ENCODE data around the gene HK1.

Gene HK1

GRCh38 chr10:69425041-69425440 lies 146.7 kb downstream of the HK1 start:
- no peak for TF ChIP-seq EZH2 (IDR thresholded peaks at IDR 0.05; ENCODE audit: borderline replicate concordance, low read length)
- TF ChIP-seq CTCF (IDR thresholded peaks at IDR 0.05; ENCODE audit: low read length), result no peak
- no peak overlapping the region for H3K27ac ChIP-seq (ENCODE audit: low read depth, low read length, poor library complexity, severe bottlenecking)
- H3K9me2 ChIP-seq (ENCODE audit: low read depth, low read length), result no peaks in the 10 kb centered on the region
- H3K27me3 ChIP-seq (ENCODE audit: insufficient read depth, low read length), result no peaks in the 10 kb centered on the region
- H2AFZ ChIP-seq (ENCODE audit: low read length), result no peak overlapping the region
- H4K20me1 ChIP-seq (ENCODE audit: insufficient read depth, low read length), result no peaks in the 10 kb centered on the region
- H3K36me3 ChIP-seq (ENCODE audit: insufficient read depth, low read length), result no peaks in the 10 kb centered on the region
- no peak overlapping the region for H3K4me3 ChIP-seq (ENCODE audit: low read depth, low read length, poor library complexity, severe bottlenecking)
- no peaks in the 10 kb centered on the region for H3K79me2 ChIP-seq (ENCODE audit: insufficient read depth, low read length)
- no peaks in the 10 kb centered on the region for H3K9me3 ChIP-seq (ENCODE audit: low read length)
- H3K9ac ChIP-seq (ENCODE audit: low read length), result no peak overlapping the region
- no peaks in the 10 kb centered on the region for H3F3A ChIP-seq (ENCODE audit: insufficient read depth, low read length)
- H3K4me2 ChIP-seq (ENCODE audit: low read length), result no peak overlapping the region
- peaks cover 19% of the 10 kb centered on the region for H3K4me1 ChIP-seq (ENCODE audit: insufficient read depth, low read length, severe bottlenecking)

- Histone ChIP-seq H3F3A (ENCODE audit: insufficient read depth, low read length) (no peaks in the 10 kb centered on the region), H3K9me2 (ENCODE audit: low read depth, low read length) (no peaks in the 10 kb centered on the region), H3K4me3 (ENCODE audit: low read depth, low read length, poor library complexity, severe bottlenecking) (no peak overlapping the region), H3K79me2 (ENCODE audit: insufficient read depth, low read length) (no peaks in the 10 kb centered on the region), H3K4me1 (ENCODE audit: insufficient read depth, low read length, severe bottlenecking) (peaks cover 19% of the 10 kb centered on the region), H3K9me3 (ENCODE audit: low read length) (no peaks in the 10 kb centered on the region), H3K27ac (ENCODE audit: low read depth, low read length, poor library complexity, severe bottlenecking) (no peak overlapping the region), H3K4me2 (ENCODE audit: low read length) (no peak overlapping the region), H3K9ac (ENCODE audit: low read length) (no peak overlapping the region), H2AFZ (ENCODE audit: low read length) (no peak overlapping the region), H4K20me1 (ENCODE audit: insufficient read depth, low read length) (no peaks in the 10 kb centered on the region), H3K27me3 (ENCODE audit: insufficient read depth, low read length) (no peaks in the 10 kb centered on the region), H3K36me3 (ENCODE audit: insufficient read depth, low read length) (no peaks in the 10 kb centered on the region)
- TF ChIP-seq CTCF (IDR thresholded peaks at IDR 0.05; ENCODE audit: low read length) (no peak), EZH2 (IDR thresholded peaks at IDR 0.05; ENCODE audit: borderline replicate concordance, low read length) (no peak)
Observed at GRCh38 chr10:69425511-69426298, 147.4 kb downstream of the HK1 start.

- no peak overlapping the region for H3K27ac ChIP-seq (ENCODE audit: low read depth, low read length, poor library complexity, severe bottlenecking)
- no peak overlapping the region for H3K4me3 ChIP-seq (ENCODE audit: low read depth, low read length, poor library complexity, severe bottlenecking)
- no peaks in the 10 kb centered on the region for H3F3A ChIP-seq (ENCODE audit: insufficient read depth, low read length)
- no peaks in the 10 kb centered on the region for H4K20me1 ChIP-seq (ENCODE audit: insufficient read depth, low read length)
- no peak overlapping the region for H3K4me2 ChIP-seq (ENCODE audit: low read length)
- no peaks in the 10 kb centered on the region for H3K79me2 ChIP-seq (ENCODE audit: insufficient read depth, low read length)
- H3K27me3 ChIP-seq (ENCODE audit: insufficient read depth, low read length), result no peaks in the 10 kb centered on the region
- H3K9ac ChIP-seq (ENCODE audit: low read length), result no peak overlapping the region
- no peaks in the 10 kb centered on the region for H3K36me3 ChIP-seq (ENCODE audit: insufficient read depth, low read length)
- H3K4me1 ChIP-seq (ENCODE audit: insufficient read depth, low read length, severe bottlenecking), result peaks cover 19% of the 10 kb centered on the region
- TF ChIP-seq EZH2 (IDR thresholded peaks at IDR 0.05; ENCODE audit: borderline replicate concordance, low read length) (no peak), CTCF (IDR thresholded peaks at IDR 0.05; ENCODE audit: low read length) (no peak)
- no peaks in the 10 kb centered on the region for H3K9me3 ChIP-seq (ENCODE audit: low read length)
- H3K9me2 ChIP-seq (ENCODE audit: low read depth, low read length), result no peaks in the 10 kb centered on the region
- no peak overlapping the region for H2AFZ ChIP-seq (ENCODE audit: low read length)
Observed at GRCh38 chr10:69426376-69426727, 148.1 kb downstream of the HK1 start.
